Activated CD8-positive, alpha-beta memory T cell treated with anti-CD3 and anti-CD28 coated beads, Interleukin-2, amount 50 U/mL, for 48 hours (primary cell): ENCODE measurements around the gene CYB5A.
A peak's percentile ranks its signal among the peaks of the same experiment; 100 is the strongest.
"Not testable (repeated sequence)": the region's sequence is repeated elsewhere in the genome, so short reads cannot be mapped to it uniquely, and the experiment has no call there.

Experiments
- DNase-seq: peaks from one replicate; pipeline ENCODE4 v3.0.0-alpha.2; 2020

CYB5A gene

GRCh38 chr18:74291771-74292540 is at the start of gene CYB5A:
Gene CYB5A (minus strand): TSS chr18:74291963. CDS start chr18:74291875, 88 bp downstream.
- DNase-seq = peak; percentile 98

GRCh38 chr18:74337912-74338309 is 46.1 kb upstream of the CYB5A start:
- no peak for DNase-seq

- no peak for DNase-seq
Observed at GRCh38 chr18:74337155-74337911, 45.6 kb upstream of the CYB5A start.

- no peak for DNase-seq
Observed at GRCh38 chr18:74336656-74337055, 44.9 kb upstream of the CYB5A start.

- no peak for DNase-seq
Observed at GRCh38 chr18:74334242-74334893, 42.6 kb upstream of the CYB5A start.

- DNase-seq = no peak
Observed at GRCh38 chr18:74333091-74333490, 41.3 kb upstream of the CYB5A start.

- no peak for DNase-seq
Observed at GRCh38 chr18:74331404-74331803, 39.6 kb upstream of the CYB5A start.

GRCh38 chr18:74329688-74330205 is 38.0 kb upstream of the CYB5A start:
- DNase-seq = no peak

GRCh38 chr18:74328206-74328605 is 36.4 kb upstream of the CYB5A start:
- DNase-seq = no peak

- DNase-seq = not testable (repeated sequence)
Observed at GRCh38 chr18:74326791-74327190, 35.0 kb upstream of the CYB5A start.

- no peak for DNase-seq
Observed at GRCh38 chr18:74326231-74326630, 34.5 kb upstream of the CYB5A start.

GRCh38 chr18:74316257-74317170 is 24.8 kb upstream of the CYB5A start:
- no peak for DNase-seq

GRCh38 chr18:74315464-74316256 is 23.9 kb upstream of the CYB5A start, which contains the start of gene C18orf63:
Gene C18orf63 (plus strand): TSS chr18:74315839. CDS start chr18:74317866, 2,027 bp downstream.
- no peak for DNase-seq

- no peak for DNase-seq
Observed at GRCh38 chr18:74314759-74315463, 23.1 kb upstream of the CYB5A start.

- DNase-seq = no peak
Observed at GRCh38 chr18:74311000-74311399, 19.2 kb upstream of the CYB5A start.

GRCh38 chr18:74310411-74310810 is 18.6 kb upstream of the CYB5A start:
- no peak for DNase-seq

GRCh38 chr18:74303936-74304335 is 12.2 kb upstream of the CYB5A start:
- no peak for DNase-seq

GRCh38 chr18:74303306-74303705 is 11.5 kb upstream of the CYB5A start:
- DNase-seq = no peak

- no peak for DNase-seq
Observed at GRCh38 chr18:74299746-74300145, 8.0 kb upstream of the CYB5A start.

GRCh38 chr18:74299162-74299561 is 7.4 kb upstream of the CYB5A start:
- DNase-seq = no peak

- DNase-seq = no peak
Observed at GRCh38 chr18:74294526-74294925, 2.8 kb upstream of the CYB5A start.
